Activated T-cell treated with anti-CD3 and anti-CD28 coated beads for 24 hours (primary cell): ENCODE data around the gene NIN.
"Not testable (repeated sequence)": the region's sequence is repeated elsewhere in the genome, so short reads cannot be mapped to it uniquely, and the experiment has no call there.

Experiments
- DNase-seq: peaks from one replicate; pipeline ENCODE4 v3.0.0-alpha.2; 2020; ENCODE audit warnings: low read depth

NIN gene

DNA sequence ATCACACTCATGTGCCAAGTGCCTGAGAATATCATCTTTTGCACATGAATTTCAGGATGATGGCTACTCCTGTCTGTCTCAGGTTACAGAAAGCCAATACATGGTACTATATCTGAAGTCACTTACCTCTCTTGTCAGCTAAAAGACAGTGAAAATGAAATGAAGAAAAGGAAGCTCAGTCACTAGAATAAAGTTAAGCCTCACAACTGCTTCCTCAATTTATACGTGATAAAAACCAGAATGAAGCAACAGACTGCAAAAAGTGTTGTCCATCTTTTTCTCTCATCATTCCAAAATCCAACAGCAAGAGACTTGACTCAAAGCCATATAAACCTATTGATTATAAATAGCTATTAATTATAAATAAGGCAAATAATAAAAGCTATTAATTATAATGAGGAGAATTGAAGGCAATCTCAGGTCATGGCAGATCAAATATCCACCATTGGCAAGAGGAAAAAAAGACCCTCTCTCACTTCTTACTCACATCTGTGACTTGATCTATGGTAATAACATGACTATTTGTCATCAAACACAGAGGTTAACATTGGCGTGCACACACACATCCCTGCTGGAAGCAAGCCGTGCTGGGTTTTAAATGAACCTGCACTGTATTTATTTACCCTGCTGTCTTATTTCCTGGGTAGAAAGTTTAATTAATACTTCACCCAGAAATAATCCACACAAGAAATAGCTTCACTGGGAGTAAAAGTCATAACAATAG is 10.0 kb downstream of the NIN start:
- DNase-seq, result no peak

DNA sequence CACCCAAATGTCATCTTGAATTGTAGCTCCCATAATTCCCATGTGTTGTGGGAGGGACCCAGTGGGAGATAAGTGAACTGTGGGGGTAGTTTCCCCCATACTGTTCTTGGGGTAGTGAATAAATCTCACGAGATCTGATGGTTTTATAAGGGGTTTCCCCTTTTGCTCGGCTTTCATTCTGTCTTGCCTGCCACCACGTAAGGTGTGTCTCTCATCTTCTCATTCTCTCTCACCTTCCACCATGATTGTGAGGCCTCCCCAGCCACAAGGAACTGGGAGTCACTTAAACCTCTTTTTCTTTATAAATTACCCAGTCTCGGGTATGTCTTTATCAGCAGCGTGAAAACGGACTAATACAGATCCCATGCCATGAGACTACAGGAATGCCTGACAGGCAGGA is 11.7 kb downstream of the NIN start:
- not testable (repeated sequence) for DNase-seq

DNA sequence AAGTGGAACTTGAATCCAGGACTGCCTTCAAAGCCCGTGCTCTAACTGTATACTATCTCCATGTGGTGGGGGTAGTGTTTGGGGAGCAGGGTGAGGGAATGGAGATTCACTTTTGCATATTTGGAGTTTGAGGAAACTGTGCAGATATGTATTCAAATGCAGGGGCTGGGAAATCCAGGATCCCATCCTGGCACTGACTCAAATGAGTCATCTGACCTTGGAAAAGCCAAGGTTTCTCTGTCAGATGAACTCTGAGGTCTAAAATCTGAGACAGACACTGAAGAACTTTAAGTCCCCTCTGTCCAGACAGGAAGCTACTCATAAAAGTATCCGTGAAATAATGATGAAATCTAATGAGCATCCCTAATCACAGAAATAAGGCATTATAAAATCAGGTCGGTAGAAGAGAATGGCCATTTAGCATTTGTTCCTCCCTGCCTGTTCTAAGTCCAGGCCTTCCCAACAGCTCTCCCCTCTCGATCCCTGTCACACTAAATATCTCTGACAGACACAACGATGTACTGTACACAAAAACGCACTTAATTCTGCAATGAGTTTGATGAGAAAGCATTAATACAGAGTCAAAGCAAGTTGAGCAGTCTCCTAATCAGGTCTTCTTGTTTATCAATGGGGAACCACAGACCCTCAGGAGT is 14.4 kb downstream of the NIN start:
- no peak for DNase-seq

DNA sequence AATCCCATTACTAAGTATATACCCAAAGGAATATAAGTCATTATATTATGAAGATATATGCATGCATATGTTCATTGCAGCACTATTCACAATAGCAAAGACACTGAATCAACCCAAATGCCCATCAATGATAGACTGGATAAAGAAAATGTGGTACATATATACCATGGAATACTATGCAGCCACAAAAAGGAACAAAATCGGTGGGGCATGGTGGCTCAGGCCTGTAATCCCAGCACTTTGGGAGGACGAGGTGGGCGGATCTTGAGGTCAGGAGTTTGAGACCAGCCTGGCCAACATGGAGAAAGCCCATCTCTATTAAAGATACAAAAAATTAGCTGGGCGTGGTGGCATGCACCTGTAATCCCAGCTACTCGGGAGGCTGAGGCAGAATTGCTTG is 15.4 kb downstream of the NIN start:
- not testable (repeated sequence) for DNase-seq

DNA sequence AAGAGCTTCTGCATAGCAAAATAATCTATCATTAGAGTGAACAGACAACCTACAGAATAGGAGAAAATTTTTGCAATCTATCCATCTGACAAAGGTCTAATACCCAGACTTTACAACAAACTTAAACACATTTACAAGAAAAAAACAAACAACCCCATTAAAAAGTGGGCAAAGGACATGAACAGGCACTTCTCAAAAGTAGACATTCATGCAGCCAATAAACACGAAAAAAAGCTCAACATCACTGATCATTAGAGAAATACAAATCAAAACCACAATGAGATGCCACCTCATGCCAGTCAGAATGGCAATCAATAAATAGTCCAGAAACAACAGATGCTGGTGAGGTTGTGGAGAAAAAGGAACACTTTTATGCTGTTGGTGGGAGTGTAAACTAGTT is 15.9 kb downstream of the NIN start:
- DNase-seq, result not testable (repeated sequence)

DNA sequence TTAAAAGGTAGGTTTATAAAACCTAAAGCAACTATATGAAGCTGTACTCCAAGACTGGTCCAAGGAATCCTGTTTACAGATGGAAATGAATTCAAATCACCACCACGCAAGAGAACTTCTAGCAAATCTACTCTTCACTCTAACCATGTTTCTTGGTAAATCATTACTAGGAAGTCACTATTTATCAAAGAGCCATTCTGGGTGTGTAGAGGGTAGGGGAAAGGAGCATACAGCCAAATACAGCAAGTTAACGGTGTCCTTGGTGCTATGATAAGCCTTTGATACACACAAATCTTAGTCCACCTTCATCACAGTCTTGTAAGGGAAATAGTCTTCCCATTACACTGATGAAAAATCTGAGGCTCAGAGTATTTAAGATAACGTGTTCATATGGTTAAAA is 16.8 kb downstream of the NIN start:
- no peak for DNase-seq

DNA sequence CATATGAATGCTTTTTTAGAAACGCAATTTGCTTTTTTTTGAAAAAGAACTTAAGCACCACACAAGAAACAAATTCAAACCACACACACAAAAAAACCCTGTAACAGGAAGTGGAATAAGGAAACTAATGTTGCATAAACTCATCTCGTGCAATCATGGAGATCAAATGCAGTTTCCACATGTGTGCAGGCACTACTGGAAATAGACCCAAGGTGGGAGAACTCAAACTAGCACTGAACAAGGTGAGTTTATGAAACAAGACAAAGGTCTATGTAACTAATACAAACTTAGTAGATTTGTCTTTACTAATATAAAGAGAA is 17.5 kb downstream of the NIN start:
- DNase-seq, result no peak

DNA sequence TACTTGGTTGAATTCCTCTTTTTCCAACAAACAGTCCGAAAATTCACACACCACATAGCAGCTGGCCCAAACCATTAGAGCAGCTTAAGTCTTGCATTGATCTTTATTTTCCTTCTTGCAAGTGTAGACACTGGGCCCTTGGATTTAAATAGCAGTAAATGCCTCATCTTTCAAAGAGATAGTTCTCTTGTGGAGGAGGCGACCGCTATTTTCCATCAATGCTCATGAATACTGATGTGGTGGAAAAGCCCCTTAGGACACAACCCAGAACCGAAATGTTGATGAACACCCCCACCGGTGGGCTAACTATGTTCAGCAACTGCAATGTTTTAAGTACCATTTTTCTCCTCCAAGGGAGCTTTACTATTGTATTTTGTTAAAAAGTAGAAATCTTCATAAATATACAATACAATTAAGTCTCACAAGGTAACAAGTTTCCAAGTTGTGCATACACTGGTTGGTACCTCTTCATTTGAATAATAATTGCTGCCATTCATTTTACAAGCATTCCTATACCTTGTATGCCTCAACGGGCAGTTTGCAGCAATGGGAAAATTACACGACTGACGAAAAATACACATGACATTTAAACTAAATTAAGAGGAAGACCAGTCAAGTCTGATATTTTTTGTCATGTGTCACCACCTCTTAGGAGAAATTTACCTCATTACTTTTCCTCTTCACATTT is 18.0 kb downstream of the NIN start:
- DNase-seq, result no peak

DNA sequence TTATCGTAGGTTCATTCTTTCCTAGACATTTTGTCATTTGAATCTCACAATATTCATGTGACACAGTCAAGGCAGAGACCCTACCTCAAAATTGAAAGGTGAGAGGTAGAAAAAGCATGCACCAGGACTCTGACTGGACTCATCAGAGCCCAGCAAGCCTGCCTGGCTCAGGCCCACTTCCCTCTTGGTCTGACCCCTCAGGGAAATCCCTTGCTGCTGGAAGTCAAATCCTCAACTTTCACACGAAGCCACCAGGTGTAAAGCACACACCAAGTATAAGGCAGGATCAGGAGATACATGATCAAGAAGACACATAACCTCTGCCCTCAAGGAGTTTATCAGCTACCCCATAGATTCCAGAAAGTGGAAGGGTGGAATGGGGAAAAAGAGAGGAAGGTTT is 18.8 kb downstream of the NIN start:
- DNase-seq, result no peak

DNA sequence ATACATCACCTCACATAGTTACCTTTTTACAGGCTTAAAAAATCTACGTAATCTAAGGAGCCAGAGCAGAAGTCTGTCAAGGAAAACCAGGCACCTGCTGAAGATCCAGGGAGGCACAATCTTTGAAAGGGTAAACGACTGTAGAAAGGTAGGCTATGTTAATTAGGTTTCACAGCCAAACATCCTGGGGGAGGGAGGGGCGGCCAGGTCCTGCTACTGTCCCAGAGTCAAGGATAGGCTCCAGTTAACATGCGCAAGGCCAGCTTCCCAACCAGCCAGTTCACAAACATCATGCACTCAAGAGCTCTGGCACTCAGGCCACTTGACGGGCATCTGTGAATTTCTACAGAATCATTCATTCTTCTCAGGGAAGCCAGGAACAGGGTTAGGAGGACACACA is 22.9 kb downstream of the NIN start:
- DNase-seq, result no peak

DNA sequence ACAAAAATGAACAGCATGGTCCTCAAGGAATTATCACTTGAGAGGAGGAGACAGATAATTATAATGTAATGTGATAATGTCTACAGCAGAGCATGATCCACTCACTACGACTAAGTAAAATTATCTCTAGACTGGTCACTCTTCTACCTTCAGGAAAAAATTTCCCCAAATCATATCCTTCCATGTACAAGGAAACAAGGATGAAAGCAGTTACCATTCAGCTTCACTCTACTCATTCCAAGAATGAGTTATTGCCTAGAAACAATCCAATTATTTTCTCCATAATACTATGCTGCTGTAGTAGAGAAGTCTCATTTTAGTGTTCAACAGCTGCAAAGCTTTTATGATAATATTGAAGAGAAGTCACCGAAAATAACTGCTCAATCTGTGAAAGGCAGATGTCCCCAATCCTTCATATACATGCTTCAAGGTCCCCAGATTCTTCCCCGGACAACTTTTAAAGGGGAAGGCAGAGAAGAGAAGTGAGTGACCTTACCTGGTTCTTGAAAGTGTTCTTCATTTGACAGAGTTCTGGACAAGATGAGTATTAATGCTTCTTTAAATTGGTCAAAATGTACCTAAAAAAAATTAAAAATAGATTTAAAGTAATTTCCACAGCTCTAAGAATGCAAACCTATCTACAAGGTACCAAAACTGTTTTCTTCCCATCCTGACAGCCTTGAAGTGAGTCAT is 24.6 kb downstream of the NIN start:
- no peak for DNase-seq

DNA sequence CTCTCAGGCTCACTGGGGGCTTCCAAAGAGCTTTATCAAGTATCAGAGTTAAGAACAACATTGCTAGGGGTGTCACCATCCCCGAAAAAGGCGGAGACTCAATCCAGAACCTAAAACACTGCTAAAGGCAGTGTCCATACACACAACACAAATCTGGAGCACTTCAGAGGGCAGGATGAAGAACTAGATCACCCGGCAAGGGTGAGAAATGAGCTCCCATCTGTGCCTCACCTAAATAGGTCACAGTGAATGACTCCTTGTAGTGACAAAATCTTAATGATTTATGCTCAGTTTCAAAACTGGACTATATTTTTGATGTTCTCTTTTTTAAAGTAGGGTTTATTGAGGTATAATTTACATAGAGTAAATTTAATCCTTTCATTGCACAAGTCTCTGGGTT is 25.6 kb downstream of the NIN start:
- no peak for DNase-seq

DNA sequence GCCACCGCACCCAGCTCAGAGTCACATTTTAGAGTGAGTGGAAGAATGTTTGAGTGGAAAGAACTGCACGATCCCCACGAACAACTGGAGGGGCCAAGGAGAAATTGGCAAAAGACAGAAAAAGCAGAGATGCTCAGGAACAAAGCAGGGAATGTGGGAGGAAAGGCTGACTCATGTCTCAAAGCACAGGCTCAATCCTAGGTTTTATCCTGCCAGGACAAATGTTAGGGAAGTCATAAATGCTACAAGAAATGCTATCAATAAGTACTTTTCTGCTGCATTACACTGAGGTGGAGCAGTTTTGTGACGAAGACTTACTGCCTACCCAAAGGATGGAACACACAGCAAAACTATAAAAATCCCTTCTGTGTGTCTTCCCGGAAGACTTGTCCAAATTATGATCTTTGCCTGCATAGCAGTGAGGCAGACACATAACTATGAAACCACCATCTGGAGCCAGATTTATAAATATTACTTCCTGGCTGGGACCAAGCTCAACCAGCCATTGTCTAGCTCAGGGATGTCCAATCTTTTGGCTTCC is 26.7 kb downstream of the NIN start:
- DNase-seq, result no peak

DNA sequence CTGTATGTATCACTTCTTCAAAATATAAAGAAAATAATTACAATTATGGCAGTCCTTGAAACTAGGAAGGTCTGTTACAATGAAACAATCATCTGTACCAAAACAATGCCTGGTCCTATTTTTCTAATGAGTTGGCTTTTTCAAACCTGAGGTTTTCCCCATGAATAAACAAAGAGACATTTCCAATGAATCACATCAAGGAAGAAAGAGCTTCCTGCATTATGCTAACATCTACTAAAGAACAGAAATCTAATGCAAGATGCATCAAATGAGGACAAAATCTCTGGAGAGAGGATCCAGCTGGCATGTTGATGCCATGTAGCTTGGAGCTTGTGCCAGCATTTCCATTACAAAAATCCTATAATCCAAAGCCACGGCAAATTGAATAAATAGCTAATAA is 29.3 kb downstream of the NIN start:
- DNase-seq, result no peak

DNA sequence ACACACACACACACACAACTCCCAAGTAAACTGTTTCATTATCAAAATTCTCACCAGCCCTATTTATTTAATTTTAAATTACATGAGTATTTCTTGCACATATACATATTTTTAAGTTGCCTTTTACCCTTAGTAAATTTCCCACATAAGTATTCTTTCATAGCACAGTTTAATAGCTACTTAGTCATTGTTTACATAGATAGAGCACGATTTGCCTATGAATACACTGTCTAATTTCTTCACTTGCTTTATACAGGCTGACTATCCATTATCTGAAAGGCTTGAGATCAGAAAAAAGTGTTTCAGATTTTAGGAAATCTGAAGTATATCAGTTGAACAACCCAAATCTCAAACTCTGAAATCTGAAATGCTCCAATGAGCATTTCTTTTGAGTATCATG is 30.9 kb downstream of the NIN start:
- no peak for DNase-seq

DNA sequence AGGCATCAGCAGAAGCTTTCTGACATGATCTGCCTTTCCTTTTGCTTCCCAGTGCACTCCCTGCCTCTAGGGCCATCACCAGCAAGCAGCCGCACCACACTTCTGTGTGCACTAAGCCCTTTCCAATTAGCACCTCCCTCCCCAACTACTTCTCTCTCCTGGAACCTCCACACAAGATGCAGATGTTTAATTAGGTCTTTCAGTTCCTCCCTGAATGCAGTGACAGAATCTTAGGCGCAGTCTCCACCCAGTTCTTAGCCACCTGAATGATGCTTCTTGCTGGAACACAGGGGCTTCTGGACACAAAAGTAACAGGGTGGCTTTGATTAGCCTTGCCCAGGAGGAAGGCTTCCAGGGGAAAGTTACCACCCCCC is 32.9 kb downstream of the NIN start:
- no peak for DNase-seq

DNA sequence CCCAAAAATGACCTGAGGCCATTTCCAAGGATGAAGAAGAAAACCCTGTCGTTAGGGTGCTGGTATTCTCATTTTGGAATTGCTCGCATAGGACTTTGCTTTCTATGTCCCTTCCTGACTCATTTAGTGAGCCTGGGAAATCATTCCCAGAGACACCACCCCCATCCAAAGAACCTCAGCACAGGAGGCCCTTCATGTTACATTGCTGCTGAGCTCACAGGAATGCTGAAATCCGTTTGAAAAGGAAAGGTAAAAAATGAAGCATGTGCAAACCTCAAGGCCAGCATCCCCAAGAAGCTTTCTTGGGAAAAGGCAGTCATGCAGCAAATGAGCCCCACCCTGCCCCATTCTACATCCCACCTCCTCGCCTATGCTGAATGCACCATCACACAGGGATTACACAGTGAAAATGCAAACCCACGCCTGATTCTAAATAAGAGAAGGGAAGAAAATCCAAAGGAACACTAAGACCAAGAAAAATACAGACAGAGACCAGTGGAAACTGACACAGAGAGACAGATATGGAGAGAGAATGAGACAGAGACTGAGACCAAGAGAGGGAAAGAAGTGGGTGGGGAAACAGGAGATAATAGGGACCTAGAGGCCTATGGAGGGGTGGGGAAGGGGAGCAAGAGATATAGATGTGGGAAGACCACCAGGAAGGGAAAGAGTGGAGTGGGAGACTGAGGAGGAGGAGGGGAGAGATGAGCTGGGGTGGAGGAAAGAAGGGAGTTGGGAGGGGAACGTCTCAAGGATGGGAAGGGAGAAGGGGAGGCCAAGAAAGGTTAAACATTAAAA is 33.5 kb downstream of the NIN start:
- no peak for DNase-seq

DNA sequence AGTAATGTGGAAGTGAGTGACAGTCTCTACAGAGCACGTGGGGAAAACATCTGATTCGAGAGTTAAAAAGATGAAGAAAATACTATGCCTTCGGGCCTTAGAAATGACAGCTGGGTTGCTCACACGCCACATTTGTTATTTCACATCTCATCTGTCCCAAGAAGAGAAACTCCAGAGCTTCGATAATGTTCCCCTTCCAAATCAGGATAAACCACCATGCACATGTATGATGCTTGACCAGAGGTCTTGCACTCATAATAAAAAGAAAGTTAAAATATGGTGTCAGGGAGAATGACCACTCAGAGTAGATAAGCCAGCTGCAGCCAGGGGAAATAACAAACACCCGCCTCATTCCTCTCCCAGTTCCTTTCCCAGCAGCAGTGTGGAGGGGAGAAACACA is 34.6 kb downstream of the NIN start:
- DNase-seq, result no peak

DNA sequence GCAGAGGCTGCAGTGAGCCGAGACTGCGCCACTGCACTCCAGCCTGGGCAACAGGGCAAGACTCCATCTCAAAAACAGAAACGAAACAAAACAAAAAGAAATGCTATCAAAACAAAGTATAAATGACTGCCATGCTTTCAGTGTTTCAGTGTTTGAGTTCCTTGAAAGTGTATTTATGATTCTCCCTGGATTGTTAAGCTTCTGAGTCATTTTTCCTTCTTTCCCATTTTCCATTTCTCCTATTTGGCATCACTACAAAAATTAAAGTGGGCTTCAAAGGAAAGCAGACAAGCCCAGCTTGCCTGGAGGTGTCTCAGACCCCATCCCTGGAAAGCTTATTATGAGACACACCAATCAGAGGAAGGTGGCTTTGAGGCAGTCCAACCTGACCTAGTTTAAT is 35.1 kb downstream of the NIN start:
- no peak for DNase-seq

DNA sequence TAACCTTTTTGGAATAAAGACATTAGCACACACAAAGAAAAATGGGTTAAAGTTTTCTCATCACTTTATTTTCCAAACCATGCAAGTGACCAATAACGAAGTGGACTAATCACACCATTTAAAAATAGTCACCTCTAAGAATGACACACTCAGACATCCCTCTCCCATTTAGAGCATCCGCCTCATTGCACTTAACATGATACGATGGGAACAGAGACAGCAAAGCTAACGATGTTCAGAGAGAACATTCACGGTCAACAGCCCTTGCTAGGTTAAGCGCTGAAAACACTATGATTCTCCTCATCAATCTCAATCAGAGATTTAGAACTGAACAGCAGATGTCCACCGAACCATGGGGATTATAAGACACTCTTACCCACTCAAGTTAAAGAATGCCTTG is 35.8 kb downstream of the NIN start:
- DNase-seq, result no peak

DNA sequence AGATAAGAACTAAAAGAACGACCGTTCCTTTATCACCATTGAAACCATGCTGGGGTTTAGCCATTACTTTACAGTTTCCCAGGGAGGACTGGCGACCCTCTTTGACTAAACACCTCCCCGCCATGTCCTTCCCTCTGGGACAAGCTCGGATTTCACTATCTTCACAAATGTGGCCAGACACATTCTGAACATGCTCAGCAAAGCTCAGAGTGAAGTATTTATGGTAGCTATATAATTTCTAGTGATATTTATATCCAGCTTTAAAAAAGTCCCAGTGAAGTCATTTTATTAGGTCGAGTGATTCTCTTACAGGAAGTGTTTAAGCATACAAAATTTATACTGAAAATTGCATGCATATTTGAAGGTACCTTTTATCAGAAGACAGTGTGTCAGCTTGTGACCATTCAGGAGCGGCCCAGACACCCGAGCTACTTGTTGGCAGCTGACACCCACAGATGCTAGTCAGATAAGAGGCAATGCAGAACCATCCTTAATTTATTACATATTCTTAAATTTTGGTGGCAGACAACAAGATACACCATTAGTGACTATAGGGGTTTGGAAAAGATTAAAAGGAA is 36.8 kb downstream of the NIN start:
- DNase-seq, result no peak

DNA sequence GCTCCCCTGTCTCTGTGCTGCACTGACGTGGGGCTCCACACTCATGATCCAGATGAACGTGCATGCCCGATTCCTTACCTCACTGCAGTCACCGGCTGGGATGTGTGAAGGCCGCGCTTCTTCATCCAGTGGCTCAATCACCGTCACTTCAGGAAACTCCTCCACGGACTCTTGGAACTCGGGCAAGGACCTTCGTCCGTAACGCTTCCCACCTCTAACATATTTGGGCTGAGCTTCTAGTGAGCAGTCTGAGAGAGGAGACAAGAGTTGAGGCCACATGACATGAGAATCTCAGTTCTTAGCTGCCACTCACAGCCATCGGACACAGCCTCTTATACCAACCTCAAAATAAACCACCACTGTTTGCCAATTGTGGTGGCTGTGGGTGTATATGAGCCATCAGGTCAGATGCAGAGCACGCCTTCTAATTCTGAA is 38.3 kb downstream of the NIN start:
- DNase-seq, result no peak
